COLO829 (cell line): Measurements from ENCODE around the gene TSSK1B.
"Not testable (repeated sequence)": the region's sequence is repeated elsewhere in the genome, so short reads cannot be mapped to it uniquely, and the experiment has no call there.

Source experiments
- DNase-seq: peaks from one replicate; pipeline ENCODE4 v3.0.0; 2012; ENCODE audit warnings: low spot score

TSSK1B gene

GRCh38 chr5:113434889-113435288 is at the start of gene TSSK1B:
Gene TSSK1B (minus strand): TSS chr5:113434989. CDS start chr5:113434839, 150 bp downstream.
- no peak for DNase-seq

- no peak for DNase-seq
Measured at GRCh38 chr5:113480243-113480642, 45.5 kb upstream of the TSSK1B start.

- DNase-seq = no peak
Measured at GRCh38 chr5:113478691-113479090, 43.9 kb upstream of the TSSK1B start.

GRCh38 chr5:113474100-113474728 is 39.4 kb upstream of the TSSK1B start:
- DNase-seq = no peak

GRCh38 chr5:113463032-113463431 is 28.2 kb upstream of the TSSK1B start:
- DNase-seq = no peak

- DNase-seq = not testable (repeated sequence)
Measured at GRCh38 chr5:113457106-113457505, 22.3 kb upstream of the TSSK1B start.

- no peak for DNase-seq
Measured at GRCh38 chr5:113452941-113453340, 18.2 kb upstream of the TSSK1B start.

GRCh38 chr5:113451797-113452196 is 17.0 kb upstream of the TSSK1B start:
- no peak for DNase-seq

- no peak for DNase-seq
Measured at GRCh38 chr5:113450929-113451328, 16.1 kb upstream of the TSSK1B start.

- no peak for DNase-seq
Measured at GRCh38 chr5:113450462-113450861, 15.7 kb upstream of the TSSK1B start.

- DNase-seq = no peak
Measured at GRCh38 chr5:113448252-113448651, 13.5 kb upstream of the TSSK1B start.

- DNase-seq = peak; percentile 1
Measured at GRCh38 chr5:113447498-113448050, 12.8 kb upstream of the TSSK1B start.

- no peak for DNase-seq
Measured at GRCh38 chr5:113446358-113446927, 11.7 kb upstream of the TSSK1B start.

- no peak for DNase-seq
Measured at GRCh38 chr5:113437111-113437510, 2.3 kb upstream of the TSSK1B start.

- no peak for DNase-seq
Measured at GRCh38 chr5:113435575-113435974, 786 bp upstream of the TSSK1B start.

- DNase-seq = no peak
Measured at GRCh38 chr5:113433862-113434612, 752 bp downstream of the TSSK1B start.

- DNase-seq = no peak
Measured at GRCh38 chr5:113433071-113433470, 1.7 kb downstream of the TSSK1B start.

GRCh38 chr5:113427871-113428574 is 6.8 kb downstream of the TSSK1B start:
- no peak for DNase-seq

GRCh38 chr5:113425909-113426308 is 8.9 kb downstream of the TSSK1B start:
- DNase-seq = no peak

GRCh38 chr5:113421693-113422092 is 13.1 kb downstream of the TSSK1B start:
- no peak for DNase-seq

- no peak for DNase-seq
Measured at GRCh38 chr5:113405530-113405929, 29.3 kb downstream of the TSSK1B start.

GRCh38 chr5:113404269-113404668 is 30.5 kb downstream of the TSSK1B start:
- DNase-seq = no peak
